HG03097 (cell line): ENCODE data around the gene ZNF70.

ENCODE experiments used
- ATAC-seq: cut with Tn5 transposase; IDR thresholded peaks from one replicate; pipeline ENCODE4 v1.9.1; 2021; ENCODE audit not compliant: unreplicated experiment, low FRiP score

Gene ZNF70

GRCh38 chr22:23695571-23696325 lies 55.2 kb downstream of the ZNF70 start:
- no peak for ATAC-seq

GRCh38 chr22:23695141-23695540 lies 55.8 kb downstream of the ZNF70 start:
- no peak for ATAC-seq

- no peak for ATAC-seq
Observed at GRCh38 chr22:23693979-23694680, 56.8 kb downstream of the ZNF70 start.

GRCh38 chr22:23692598-23693291 lies 58.2 kb downstream of the ZNF70 start:
- ATAC-seq: no peak

GRCh38 chr22:23691748-23692423 lies 59.0 kb downstream of the ZNF70 start:
- ATAC-seq: no peak

GRCh38 chr22:23690713-23691112 lies 60.2 kb downstream of the ZNF70 start, which contains the start of gene RGL4:
Gene RGL4, plus strand, starts transcription at chr22:23691013. Its CDS starts 1,018 bp downstream, at chr22:23692031.
- ATAC-seq: no peak

- no peak for ATAC-seq
Observed at GRCh38 chr22:23689414-23689813, 61.5 kb downstream of the ZNF70 start.
